Measurements from ENCODE around the gene LHPP.

DNA sequence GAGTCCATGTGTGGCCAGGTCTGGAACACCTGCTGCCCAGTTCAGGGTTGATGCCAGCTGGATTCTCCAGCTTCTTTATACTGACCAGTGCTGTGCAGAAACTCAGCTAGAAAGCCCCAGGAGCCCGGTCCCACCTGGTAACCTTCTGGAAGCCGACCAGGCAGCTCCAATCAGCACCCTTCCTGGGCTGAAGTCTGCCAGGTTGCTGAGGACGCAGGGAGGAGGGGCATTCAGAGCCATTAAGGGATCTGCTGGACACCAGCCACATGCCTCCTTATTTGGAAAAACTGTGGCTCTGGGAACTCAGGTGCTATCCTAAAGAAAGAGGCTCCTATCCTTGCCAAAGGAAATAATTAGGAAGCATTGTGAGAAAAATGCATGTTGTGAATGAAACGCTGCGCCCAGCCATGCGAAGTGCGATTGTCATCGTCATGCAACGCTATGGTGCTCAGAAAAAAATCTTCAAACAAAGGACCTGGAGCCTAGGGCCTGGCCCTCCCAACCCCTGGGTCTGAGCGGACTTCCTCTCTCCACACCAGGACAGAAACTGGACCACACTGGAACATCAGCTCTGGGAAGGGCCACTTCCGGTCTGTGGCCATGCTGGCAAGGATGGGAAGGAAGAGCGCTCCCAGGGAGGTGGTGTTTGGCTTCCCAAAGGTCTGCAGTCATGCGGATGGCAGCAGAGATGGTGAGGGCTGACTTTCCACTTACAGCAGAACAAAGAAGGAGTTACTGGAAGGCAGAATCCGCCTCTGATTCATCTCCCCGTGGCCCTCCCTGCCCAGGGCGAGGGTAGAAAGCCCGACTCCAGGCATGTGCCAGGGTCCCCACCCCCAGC is 192.4 kb downstream of the LHPP start:
- no peak for TF ChIP-seq POLR2A (IDR thresholded peaks at IDR 0.05)
- TF ChIP-seq, protein P1, sequence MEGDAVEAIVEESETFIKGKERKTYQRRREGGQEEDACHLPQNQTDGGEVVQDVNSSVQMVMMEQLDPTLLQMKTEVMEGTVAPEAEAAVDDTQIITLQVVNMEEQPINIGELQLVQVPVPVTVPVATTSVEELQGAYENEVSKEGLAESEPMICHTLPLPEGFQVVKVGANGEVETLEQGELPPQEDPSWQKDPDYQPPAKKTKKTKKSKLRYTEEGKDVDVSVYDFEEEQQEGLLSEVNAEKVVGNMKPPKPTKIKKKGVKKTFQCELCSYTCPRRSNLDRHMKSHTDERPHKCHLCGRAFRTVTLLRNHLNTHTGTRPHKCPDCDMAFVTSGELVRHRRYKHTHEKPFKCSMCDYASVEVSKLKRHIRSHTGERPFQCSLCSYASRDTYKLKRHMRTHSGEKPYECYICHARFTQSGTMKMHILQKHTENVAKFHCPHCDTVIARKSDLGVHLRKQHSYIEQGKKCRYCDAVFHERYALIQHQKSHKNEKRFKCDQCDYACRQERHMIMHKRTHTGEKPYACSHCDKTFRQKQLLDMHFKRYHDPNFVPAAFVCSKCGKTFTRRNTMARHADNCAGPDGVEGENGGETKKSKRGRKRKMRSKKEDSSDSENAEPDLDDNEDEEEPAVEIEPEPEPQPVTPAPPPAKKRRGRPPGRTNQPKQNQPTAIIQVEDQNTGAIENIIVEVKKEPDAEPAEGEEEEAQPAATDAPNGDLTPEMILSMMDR (IDR thresholded peaks at IDR 0.05): no peak
